Transverse colon (tissue), 4 donors: ENCODE data around the gene RPS6KA2. TPM values are rescaled to one million over a fixed set of nuclear protein-coding genes. Genes with fewer than 3 reads are reported as not detected.

Source experiments
- DNase-seq: peaks from one replicate; pipeline ENCODE4 v3.0.0-alpha.2; 2019
- H3K27ac ChIP-seq, 4 donors: fragments of 200-600 bp; sonication (generic); 2 replicates each; pipeline ENCODE4 v1.5.1; 2016 to 2018; ENCODE audit warnings: inconsistent platforms in 4 of 4
- H3K27me3 ChIP-seq: fragments of 200-600 bp; sonication (generic); 2 replicates; pipeline ENCODE4 v1.5.1; 2017; ENCODE audit warnings: inconsistent platforms
- H3K36me3 ChIP-seq, 4 donors: fragments of 200-600 bp; sonication (generic); 2 replicates each; pipeline ENCODE4 v1.5.1; 2017 to 2019; ENCODE audit warnings: inconsistent platforms in 4 of 4
- H3K4me1 ChIP-seq, 4 donors: fragments of 200-600 bp; sonication (generic); 2 replicates each; pipeline ENCODE4 v1.5.1; 2017 to 2020; ENCODE audit warnings: inconsistent platforms in 4 of 4
- H3K4me3 ChIP-seq, 4 donors: fragments of 200-600 bp; sonication (generic); 1 replicate in 1 of 4; 2 replicates in 3 of 4; pipeline versions ENCODE4 v1.5.1 to v1.6.1; 2017 to 2019; ENCODE audit warnings: inconsistent platforms in 4 of 4
- H3K9me3 ChIP-seq, 2 donors: fragments of 200-600 bp; sonication (generic); 2 replicates each; pipeline ENCODE4 v1.5.1; 2017 to 2019; ENCODE audit warnings: inconsistent platforms in 2 of 2
- EP300 ChIP-seq: sonication (generic); formaldehyde crosslinking; IDR thresholded peaks from one replicate; pipeline ENCODE4 v1.6.1; 2017; ENCODE audit warnings: antibody characterized with exemption, low read depth
- POLR2A ChIP-seq: fragments of 450-650 bp; IDR thresholded peaks from one replicate; pipeline ENCODE4 v1.6.1; 2016; ENCODE audit warnings: antibody characterized with exemption, mild to moderate bottlenecking, moderate library complexity
- POLR2AphosphoS5 ChIP-seq, 3 donors: sonication (generic); formaldehyde crosslinking; IDR thresholded peaks; one replicate each; pipeline ENCODE4 v1.6.1; 2016; ENCODE audit warnings: antibody characterized with exemption in 3 of 3
- WGBS, 2 donors: methylation state at CpG; one replicate each; pipeline ENCODE4 v1.1.5; 2018; ENCODE audit warnings: low coverage in 1 of 2; 5-methylcytosine and 5-hydroxymethylcytosine counted together
- in situ Hi-C, 4 donors: fragments of 200-750 bp; cut with MboI; loops; one replicate each; pipeline versions ENCODE4 v1.15.0 to v1.15.1; 2017; ENCODE audit warnings: low sequenced_read_pairs in 3 of 4, low pct_ligation_motif_present in 1 of 4, low pct_unique_long_range_greater_than_20kb in 1 of 4
- intact Hi-C: fragments of 100-400 bp; cut with DNase I; formaldehyde crosslinking; loops from one replicate; pipeline ENCODE4 v1.15.1; 2023; ENCODE audit warnings: low total_unique reads
- total RNA-seq, 4 donors: library from RNA; depleted of rRNA; stranded (reverse); fragments of >200 nt; gene quantifications; one replicate each; pipeline ENCODE4 v1.1.0, GENCODE V29; 2016
- TF ChIP-seq, protein P1 (sequence below), 5 experiments: fragments of 200-600 bp in 3 of 5; fragments of 450-650 bp in 2 of 5; sonication (generic) in 3 of 5; IDR thresholded peaks; 1 replicate in 2 of 5; 2 replicates in 3 of 5; pipeline ENCODE4 v1.5.1; 2016 to 2017; ENCODE audit warnings: antibody characterized with exemption in 5 of 5, inconsistent platforms in 3 of 5, mild to moderate bottlenecking in 2 of 5, moderate library complexity in 1 of 5

RPS6KA2 gene
- total RNA-seq, 4 donors from 2014 or later: 9.6 to 41.1 (median 15.4) TPM

DNA sequence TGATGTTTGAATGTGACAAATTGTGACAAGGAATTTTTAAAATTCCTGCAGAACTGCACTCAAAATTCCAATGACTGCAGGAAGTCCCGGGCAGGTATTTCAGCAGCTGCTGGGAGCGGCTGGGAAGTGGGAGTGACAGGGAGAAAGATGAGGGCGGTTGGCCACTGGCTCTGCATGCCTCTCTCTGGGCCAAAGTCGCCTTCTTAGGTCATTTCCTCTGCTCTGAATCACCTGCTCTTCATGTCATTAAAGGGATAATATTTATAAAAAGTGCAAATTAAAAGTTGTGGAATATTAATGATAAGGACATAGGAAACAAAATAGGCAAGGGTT, 84.5 kb downstream of the RPS6KA2 start:
- 4 to 44% methylated on average over 3 to 4 of the region's 4 CpGs for WGBS, 2 donors
- H3K9me3 ChIP-seq: no peaks in the 10 kb centered on the region
- TF ChIP-seq POLR2A: no peak
- TF ChIP-seq POLR2AphosphoS5 (IDR thresholded peaks at IDR 0.05): no peak
- no peak for TF ChIP-seq EP300
- TF ChIP-seq, protein P1, sequence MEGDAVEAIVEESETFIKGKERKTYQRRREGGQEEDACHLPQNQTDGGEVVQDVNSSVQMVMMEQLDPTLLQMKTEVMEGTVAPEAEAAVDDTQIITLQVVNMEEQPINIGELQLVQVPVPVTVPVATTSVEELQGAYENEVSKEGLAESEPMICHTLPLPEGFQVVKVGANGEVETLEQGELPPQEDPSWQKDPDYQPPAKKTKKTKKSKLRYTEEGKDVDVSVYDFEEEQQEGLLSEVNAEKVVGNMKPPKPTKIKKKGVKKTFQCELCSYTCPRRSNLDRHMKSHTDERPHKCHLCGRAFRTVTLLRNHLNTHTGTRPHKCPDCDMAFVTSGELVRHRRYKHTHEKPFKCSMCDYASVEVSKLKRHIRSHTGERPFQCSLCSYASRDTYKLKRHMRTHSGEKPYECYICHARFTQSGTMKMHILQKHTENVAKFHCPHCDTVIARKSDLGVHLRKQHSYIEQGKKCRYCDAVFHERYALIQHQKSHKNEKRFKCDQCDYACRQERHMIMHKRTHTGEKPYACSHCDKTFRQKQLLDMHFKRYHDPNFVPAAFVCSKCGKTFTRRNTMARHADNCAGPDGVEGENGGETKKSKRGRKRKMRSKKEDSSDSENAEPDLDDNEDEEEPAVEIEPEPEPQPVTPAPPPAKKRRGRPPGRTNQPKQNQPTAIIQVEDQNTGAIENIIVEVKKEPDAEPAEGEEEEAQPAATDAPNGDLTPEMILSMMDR (IDR thresholded peaks at IDR 0.05): no peak
- H3K27me3 ChIP-seq: no peaks in the 10 kb centered on the region
- peak; percentile 36 for DNase-seq
- H3K27ac ChIP-seq: peak overlapping the region in 1 of 4 donors; percentile 34
- peaks cover 0 to 18% (median 4%) of the 10 kb centered on the region in 4 donors for H3K4me1 ChIP-seq
- in situ Hi-C loops: no loop called here
- intact Hi-C loops: no loop called here
- H3K36me3 ChIP-seq: no peaks in the 10 kb centered on the region
- peak overlapping the region in 1 of 4 donors; percentile 9 for H3K4me3 ChIP-seq

DNA sequence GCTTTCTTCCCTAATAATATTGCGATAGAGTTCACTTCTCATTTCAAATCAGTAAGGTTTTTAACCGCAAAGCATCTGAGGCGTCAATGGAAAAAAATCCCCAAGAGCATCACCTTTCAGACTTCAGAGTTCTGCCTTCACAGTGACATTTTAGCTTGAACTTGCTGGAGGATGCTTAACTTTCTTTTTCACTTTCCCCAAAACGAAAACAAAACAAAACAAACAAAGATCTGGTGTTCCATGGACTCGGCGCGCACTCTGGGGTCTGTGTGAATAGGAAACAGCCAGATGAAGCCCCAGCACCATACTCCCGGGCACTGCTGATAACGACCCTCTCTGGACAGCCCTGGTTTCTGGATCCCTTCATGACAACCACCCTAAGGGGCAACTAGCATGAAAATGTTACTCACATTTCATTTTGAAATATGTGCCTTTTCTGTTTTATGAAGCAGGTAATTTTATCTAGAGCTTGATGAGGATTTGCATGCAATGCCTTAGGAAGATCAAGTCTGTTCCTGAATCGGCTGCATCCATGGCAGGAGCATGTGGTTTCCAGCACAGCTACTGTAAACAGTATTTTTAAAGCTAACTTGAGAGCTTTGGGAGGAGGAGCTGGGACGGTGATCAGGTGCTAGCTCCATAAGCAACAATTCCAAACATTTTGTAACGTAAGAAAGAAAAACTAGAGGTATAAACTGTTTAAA, 85.0 kb downstream of the RPS6KA2 start:
- Histone ChIP-seq H3K27me3 (no peaks in the 10 kb centered on the region), H3K4me1 (peaks cover 0 to 18% (median 4%) of the 10 kb centered on the region in 4 donors), H3K27ac (peak overlapping the region in 3 of 4 donors; percentile 34 to 45 (median 41)), H3K9me3 (no peaks in the 10 kb centered on the region), H3K4me3 (peak overlapping the region in 1 of 4 donors; percentile 9), H3K36me3 (no peaks in the 10 kb centered on the region)
- 40% methylated on average over 10 to 12 of the region's 12 CpGs for WGBS, 2 donors
- no peak for DNase-seq
- in situ Hi-C loops: no loop called here
- TF ChIP-seq POLR2AphosphoS5 (IDR thresholded peaks at IDR 0.05) (no peak), EP300 (no peak), POLR2A (no peak)
- TF ChIP-seq, protein P1 (IDR thresholded peaks at IDR 0.05): no peak
- intact Hi-C loops: no loop called here

DNA sequence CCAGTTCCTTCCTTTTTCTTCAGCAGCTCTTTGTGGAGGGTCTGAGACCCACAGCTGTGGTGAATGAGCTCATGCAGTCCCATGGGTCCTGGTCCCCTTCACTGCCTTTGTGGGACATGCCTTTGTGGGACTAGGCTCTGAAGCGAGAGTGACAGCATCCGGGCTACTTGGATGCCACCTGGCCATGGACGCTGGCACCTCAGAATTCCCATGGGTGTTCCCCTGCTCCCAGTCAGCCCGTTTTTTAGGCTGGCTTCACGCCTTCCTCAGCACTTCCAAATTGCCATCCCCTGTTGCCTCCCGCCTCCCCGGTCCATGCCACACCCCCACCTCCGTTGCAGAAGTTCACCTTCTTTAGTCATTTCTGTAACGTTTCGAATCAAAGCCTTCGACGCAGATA, 85.7 kb downstream of the RPS6KA2 start:
- H3K4me1 ChIP-seq: peaks cover 0 to 18% (median 4%) of the 10 kb centered on the region in 4 donors
- H3K27ac ChIP-seq: peak overlapping the region; percentile 34 to 52 (median 43)
- no peak for TF ChIP-seq POLR2AphosphoS5 (IDR thresholded peaks at IDR 0.05)
- TF ChIP-seq, protein P1 (IDR thresholded peaks at IDR 0.05): no peak
- TF ChIP-seq POLR2A: no peak
- no peak for TF ChIP-seq EP300
- no peak for DNase-seq
- in situ Hi-C loops: no loop called here
- no peaks in the 10 kb centered on the region for H3K27me3 ChIP-seq
- H3K36me3 ChIP-seq: no peaks in the 10 kb centered on the region
- WGBS, 2 donors: 70 to 80% methylated on average over 4 to 12 of the region's 12 CpGs
- no peaks in the 10 kb centered on the region for H3K9me3 ChIP-seq
- no peak overlapping the region for H3K4me3 ChIP-seq
- intact Hi-C loops: no loop called here

DNA sequence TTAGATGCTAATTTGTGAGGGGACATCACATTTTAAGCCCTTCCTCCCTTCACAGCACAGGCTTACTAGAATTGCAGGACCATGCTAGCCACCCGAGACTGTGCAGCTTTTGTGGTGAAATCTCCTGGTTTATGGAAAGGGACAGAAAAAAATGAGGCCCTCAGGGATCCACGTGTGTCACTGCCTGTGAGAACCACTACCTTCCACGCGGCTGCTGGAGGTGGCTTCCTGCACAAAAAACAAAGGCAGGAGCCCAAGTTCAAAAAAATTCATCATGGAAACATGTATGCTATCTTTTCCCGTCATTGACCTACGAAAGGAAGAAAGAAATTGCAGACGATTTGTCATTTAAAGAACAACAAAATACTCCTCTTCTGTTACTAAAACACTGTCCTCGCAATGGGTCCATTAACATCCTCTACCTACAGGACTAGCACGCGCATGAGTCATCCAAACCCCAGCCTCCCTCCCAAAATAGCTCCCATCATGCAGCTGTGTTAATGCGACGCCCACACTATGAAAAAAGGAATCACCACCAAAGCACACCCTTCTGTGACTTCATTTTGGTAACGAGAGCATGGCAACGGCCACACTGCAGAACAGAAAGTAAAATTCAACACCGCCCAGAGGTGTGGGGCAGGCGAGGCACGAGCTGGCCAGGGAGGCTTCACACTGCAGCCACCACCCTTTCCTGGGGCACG, 86.3 kb downstream of the RPS6KA2 start:
- TF ChIP-seq, protein P1 (IDR thresholded peaks at IDR 0.05): no peak
- TF ChIP-seq EP300 (no peak), POLR2AphosphoS5 (IDR thresholded peaks at IDR 0.05) (no peak), POLR2A (no peak)
- Histone ChIP-seq H3K27ac (peak overlapping the region; percentile 34 to 52 (median 43)), H3K36me3 (no peaks in the 10 kb centered on the region), H3K4me1 (peaks cover 0 to 18% (median 4%) of the 10 kb centered on the region in 4 donors), H3K4me3 (no peak overlapping the region), H3K27me3 (no peaks in the 10 kb centered on the region), H3K9me3 (no peaks in the 10 kb centered on the region)
- in situ Hi-C loops (no loop called here), intact Hi-C loops (no loop called here)
- DNase-seq: peak; percentile 30
- WGBS, 2 donors: 63 to 89% methylated on average over 6 to 18 of the region's 18 CpGs
